GM18858 (cell line): ENCODE results near the gene NCS1.
"Not testable (repeated sequence)": the region's sequence is repeated elsewhere in the genome, so short reads cannot be mapped to it uniquely, and the experiment has no call there.

ENCODE experiments used
- ATAC-seq: cut with Tn5 transposase; IDR thresholded peaks from one replicate; pipeline ENCODE4 v1.9.1; 2021; ENCODE audit not compliant: unreplicated experiment

The NCS1 gene

GRCh38 chr9:130260816-130261765 is 88.9 kb downstream of the NCS1 start:
- ATAC-seq = no peak

- ATAC-seq = no peak
Measured at GRCh38 chr9:130262061-130262745, 90.0 kb downstream of the NCS1 start.

- no peak for ATAC-seq
Measured at GRCh38 chr9:130262771-130263170, 90.6 kb downstream of the NCS1 start.

GRCh38 chr9:130263601-130264413 is 91.6 kb downstream of the NCS1 start:
- no peak for ATAC-seq

GRCh38 chr9:130264414-130265350 is 92.5 kb downstream of the NCS1 start:
- ATAC-seq = no peak

GRCh38 chr9:130265431-130266235 is 93.4 kb downstream of the NCS1 start, which contains the start of gene HMCN2:
TSS of gene HMCN2 (plus strand) at chr9:130265760. CDS start at chr9:130265879, 119 bp downstream.
- no peak for ATAC-seq

GRCh38 chr9:130266236-130267098 is 94.3 kb downstream of the NCS1 start:
- ATAC-seq = no peak

GRCh38 chr9:130267930-130268329 is 95.7 kb downstream of the NCS1 start:
- no peak for ATAC-seq

GRCh38 chr9:130268521-130269211 is 96.5 kb downstream of the NCS1 start:
- ATAC-seq = no peak

- no peak for ATAC-seq
Measured at GRCh38 chr9:130271473-130271872, 99.3 kb downstream of the NCS1 start.

- no peak for ATAC-seq
Measured at GRCh38 chr9:130275156-130275555, 103.0 kb downstream of the NCS1 start.

GRCh38 chr9:130276121-130276520 is 103.9 kb downstream of the NCS1 start:
- no peak for ATAC-seq

GRCh38 chr9:130276955-130277354 is 104.8 kb downstream of the NCS1 start:
- no peak for ATAC-seq

GRCh38 chr9:130277525-130277924 is 105.3 kb downstream of the NCS1 start:
- ATAC-seq = not testable (repeated sequence)

- no peak for ATAC-seq
Measured at GRCh38 chr9:130283539-130284248, 111.5 kb downstream of the NCS1 start.

GRCh38 chr9:130284249-130284625 is 112.0 kb downstream of the NCS1 start:
- no peak for ATAC-seq

- ATAC-seq = no peak
Measured at GRCh38 chr9:130284690-130285089, 112.5 kb downstream of the NCS1 start.
